Trophoblast cell (in vitro differentiated cells and primary cell): ENCODE data around the gene KRT23. TPM values are rescaled to one million over a fixed set of nuclear protein-coding genes. Genes with fewer than 3 reads are reported as not detected.

ENCODE experiments used
- DNase-seq, 2 donors: peaks; one replicate each; pipeline ENCODE4 v3.0.0-alpha.2; 2016
- H2AFZ ChIP-seq: 2 replicates; pipeline ENCODE4 v1.6.1; 2013; ENCODE audit warnings: low read length, moderate library complexity, mild to moderate bottlenecking; ENCODE audit not compliant: insufficient read depth, poor library complexity
- H2AK5ac ChIP-seq: 2 replicates; pipeline ENCODE4 v1.6.1; 2013; ENCODE audit warnings: mild to moderate bottlenecking, low read length
- H2BK120ac ChIP-seq: 2 replicates; pipeline ENCODE4 v1.6.1; 2013; ENCODE audit warnings: low read length, mild to moderate bottlenecking, moderate library complexity; ENCODE audit not compliant: insufficient read depth, poor library complexity
- H2BK12ac ChIP-seq: 2 replicates; pipeline ENCODE4 v1.6.1; 2013; ENCODE audit warnings: mild to moderate bottlenecking, low read length, moderate library complexity
- H2BK5ac ChIP-seq: 2 replicates; pipeline ENCODE4 v1.6.1; 2013; ENCODE audit warnings: low read length, low read depth, moderate library complexity, mild to moderate bottlenecking; ENCODE audit not compliant: poor library complexity
- H3K14ac ChIP-seq: 2 replicates; pipeline ENCODE4 v1.6.1; 2013; ENCODE audit warnings: mild to moderate bottlenecking, low read length
- H3K18ac ChIP-seq: 2 replicates; pipeline ENCODE4 v1.6.1; 2013; ENCODE audit warnings: mild to moderate bottlenecking, low read length
- H3K23ac ChIP-seq: 2 replicates; pipeline ENCODE4 v1.6.1; 2013; ENCODE audit warnings: low read length
- H3K27ac ChIP-seq: 2 replicates; pipeline ENCODE4 v1.5.1; 2013; ENCODE audit warnings: low read depth, mild to moderate bottlenecking, inconsistent platforms, low read length, moderate library complexity
- H3K27me3 ChIP-seq: 2 replicates; pipeline ENCODE4 v1.6.1; 2013; ENCODE audit warnings: inconsistent platforms, mild to moderate bottlenecking, low read length, moderate library complexity; ENCODE audit not compliant: insufficient read depth
- H3K36me3 ChIP-seq, 2 experiments: 1 replicate in 1 of 2; 2 replicates in 1 of 2; pipeline ENCODE4 v1.6.1; 2013; ENCODE audit warnings: low read length in 2 of 2, mild to moderate bottlenecking in 2 of 2, moderate library complexity in 1 of 2; ENCODE audit not compliant: insufficient read depth in 2 of 2, control insufficient read depth in 1 of 2
- H3K4ac ChIP-seq: 2 replicates; pipeline ENCODE4 v1.6.1; 2013; ENCODE audit warnings: low read depth, mild to moderate bottlenecking, low read length, moderate library complexity
- H3K4me1 ChIP-seq, 2 experiments: 1 replicate in 1 of 2; 2 replicates in 1 of 2; pipeline ENCODE4 v1.6.1; 2013; ENCODE audit warnings: low read length in 2 of 2, mild to moderate bottlenecking in 2 of 2, moderate library complexity in 1 of 2; ENCODE audit not compliant: insufficient read depth in 2 of 2, control insufficient read depth in 1 of 2
- H3K4me2 ChIP-seq: 2 replicates; pipeline ENCODE4 v1.6.1; 2013; ENCODE audit warnings: inconsistent platforms, mild to moderate bottlenecking, low read length, moderate library complexity
- H3K4me3 ChIP-seq: 2 replicates; pipeline ENCODE4 v1.5.1; 2013; ENCODE audit warnings: mild to moderate bottlenecking, low read depth, low read length, inconsistent platforms
- H3K79me1 ChIP-seq: one replicate; pipeline ENCODE4 v1.6.1; 2013; ENCODE audit warnings: low read length
- H3K79me2 ChIP-seq: 2 replicates; pipeline ENCODE4 v1.6.1; 2013; ENCODE audit warnings: low read length, mild to moderate bottlenecking; ENCODE audit not compliant: control insufficient read depth, insufficient read depth, poor library complexity
- H3K9ac ChIP-seq: 2 replicates; pipeline ENCODE4 v1.6.1; 2013; ENCODE audit warnings: mild to moderate bottlenecking, low read length
- H3K9me3 ChIP-seq: 2 replicates; pipeline ENCODE4 v1.6.1; 2013; ENCODE audit warnings: low read depth, mild to moderate bottlenecking, control low read depth, inconsistent platforms, low read length; ENCODE audit not compliant: insufficient read depth
- H4K12ac ChIP-seq: 2 replicates; pipeline ENCODE4 v1.6.1; 2013; ENCODE audit warnings: low read depth, mild to moderate bottlenecking, low read length, moderate library complexity
- H4K8ac ChIP-seq: 2 replicates; pipeline ENCODE4 v1.6.1; 2013; ENCODE audit warnings: low read depth, mild to moderate bottlenecking, low read length, moderate library complexity
- H4K91ac ChIP-seq: one replicate; pipeline ENCODE4 v1.6.1; 2013; ENCODE audit warnings: low read depth, mild to moderate bottlenecking, low read length, moderate library complexity
- WGBS: extraction: QIAGEN DNeasy Blood & Tissue Kit; methylation state at CpG from one replicate; pipeline ENCODE4 v1.1.7; 2013; ENCODE audit warnings: missing lambda C conversion rate; ENCODE audit not compliant: insufficient read length, insufficient coverage; ENCODE audit errors: extremely low coverage; 5-methylcytosine and 5-hydroxymethylcytosine counted together
- polyA plus RNA-seq: library from polyadenylated mRNA; stranded (reverse); fragments of 200-250 nt; gene quantifications from 2 replicates; pipeline ENCODE4 v1.2.3, GENCODE V29; 2013

The KRT23 gene, protein sequence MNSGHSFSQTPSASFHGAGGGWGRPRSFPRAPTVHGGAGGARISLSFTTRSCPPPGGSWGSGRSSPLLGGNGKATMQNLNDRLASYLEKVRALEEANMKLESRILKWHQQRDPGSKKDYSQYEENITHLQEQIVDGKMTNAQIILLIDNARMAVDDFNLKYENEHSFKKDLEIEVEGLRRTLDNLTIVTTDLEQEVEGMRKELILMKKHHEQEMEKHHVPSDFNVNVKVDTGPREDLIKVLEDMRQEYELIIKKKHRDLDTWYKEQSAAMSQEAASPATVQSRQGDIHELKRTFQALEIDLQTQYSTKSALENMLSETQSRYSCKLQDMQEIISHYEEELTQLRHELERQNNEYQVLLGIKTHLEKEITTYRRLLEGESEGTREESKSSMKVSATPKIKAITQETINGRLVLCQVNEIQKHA
- polyA plus RNA-seq = 142 and 146 TPM in 2 replicates

DNA sequence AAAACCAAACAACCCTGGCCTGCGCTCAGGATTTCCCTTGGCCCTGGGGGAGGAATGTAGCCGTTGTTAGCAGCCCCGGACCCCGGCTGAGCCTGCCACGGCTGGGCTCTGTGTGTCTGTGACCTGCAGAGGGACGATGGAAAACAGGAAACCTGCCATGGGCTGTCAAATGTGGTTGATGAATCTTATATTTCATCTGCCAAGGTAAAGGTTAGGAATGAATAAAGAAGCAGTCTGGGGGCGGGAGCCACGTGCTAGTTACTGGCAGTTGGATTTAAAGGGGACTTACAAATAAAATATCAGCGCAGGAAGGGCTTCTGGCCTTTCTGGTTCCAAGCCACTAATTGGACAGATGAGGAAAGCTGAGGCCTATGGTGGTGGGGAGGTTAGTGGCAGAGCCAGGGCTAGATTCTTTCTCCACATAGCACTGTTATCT is at the start of gene KRT23:
Gene KRT23, minus strand, starts transcription at position 263 of the 436 bp plus-strand sequence. CDS start 1,043 bp downstream, outside the sequence.
- Histone ChIP-seq H3K4me1 (peaks cover 20 to 25% of the 10 kb centered on the region in 2 experiments), H4K91ac (peak within 1 kb of the TSS; percentile 94)

DNA sequence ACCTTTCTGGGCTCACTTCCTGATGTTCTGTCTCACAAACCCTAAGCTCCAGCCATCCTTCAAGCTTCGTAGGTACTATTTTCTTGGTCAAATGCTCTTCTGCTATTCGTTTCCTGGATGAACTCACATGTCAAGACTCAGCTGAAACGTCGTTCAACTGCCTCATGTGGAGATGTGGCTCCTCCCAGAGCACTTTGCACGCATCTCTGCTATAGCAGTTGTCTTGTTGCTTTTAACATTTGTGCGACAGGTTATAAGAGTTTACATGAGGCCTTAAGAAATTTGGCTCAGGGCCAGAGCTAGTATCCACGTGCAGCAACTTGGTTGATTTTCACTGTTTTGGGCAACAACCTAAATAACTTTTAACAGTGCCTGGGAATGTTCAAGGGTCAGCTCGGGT is 49.5 kb upstream of the KRT23 start:
- no peak for DNase-seq
- Histone ChIP-seq H3K9me3 (no peaks in the 10 kb centered on the region), H3K4me3 (no peak overlapping the region), H3K14ac (no peak overlapping the region), H3K36me3 (no peaks in the 10 kb centered on the region), H2AK5ac (no peak overlapping the region), H3K4ac (no peak overlapping the region), H3K27me3 (no peaks in the 10 kb centered on the region), H2BK5ac (no peak overlapping the region), H4K8ac (no peak overlapping the region), H2BK120ac (no peak overlapping the region), H3K4me1 (peaks cover 0 to 3% of the 10 kb centered on the region in 2 experiments), H2AFZ (no peak overlapping the region), H3K18ac (no peak overlapping the region), H3K79me1 (no peaks in the 10 kb centered on the region), H3K4me2 (no peak overlapping the region), H3K9ac (no peak overlapping the region), H3K27ac (no peak overlapping the region), H4K91ac (no peak overlapping the region), H2BK12ac (no peak overlapping the region), H3K79me2 (no peaks in the 10 kb centered on the region), H4K12ac (no peak overlapping the region), H3K23ac (no peak overlapping the region)
- WGBS = no CpG with 5 or more reads among the region's 8 CpGs

More for the DNA sequence above, at the start of gene KRT23:
- H3K27ac ChIP-seq = peak within 1 kb of the TSS; percentile 78
- no peaks in the 10 kb centered on the region for H3K36me3 ChIP-seq
- H2BK5ac ChIP-seq = peak within 1 kb of the TSS; percentile 74
- WGBS = no CpG with 5 or more reads among the region's 9 CpGs
- H4K12ac ChIP-seq = no peak within 1 kb of the TSS
- peaks cover 18% of the 10 kb centered on the region for H3K79me1 ChIP-seq
- H3K27me3 ChIP-seq = no peaks in the 10 kb centered on the region
- H3K23ac ChIP-seq = no peak within 1 kb of the TSS
- peak within 1 kb of the TSS; percentile 99 for H2BK12ac ChIP-seq
- peak within 1 kb of the TSS; percentile 82 for H3K18ac ChIP-seq
- peak within 1 kb of the TSS; percentile 45 for H2AFZ ChIP-seq
- H3K14ac ChIP-seq = peak within 1 kb of the TSS; percentile 87
- no peak within 1 kb of the TSS for H3K4me3 ChIP-seq
- DNase-seq = peak; percentile 27 to 57
- peak within 1 kb of the TSS; percentile 81 for H4K8ac ChIP-seq
- peak within 1 kb of the TSS; percentile 96 for H2AK5ac ChIP-seq
- no peak within 1 kb of the TSS for H3K9ac ChIP-seq
- H3K4ac ChIP-seq = peak within 1 kb of the TSS; percentile 80
- peaks cover 2% of the 10 kb centered on the region for H3K79me2 ChIP-seq
- H3K9me3 ChIP-seq = no peaks in the 10 kb centered on the region
- peak within 1 kb of the TSS; percentile 96 for H2BK120ac ChIP-seq
- peak within 1 kb of the TSS; percentile 39 for H3K4me2 ChIP-seq

GRCh38 chr17:40984226-40984625 is 46.8 kb upstream of the KRT23 start, which contains the start of gene KRT40:
Gene KRT40 (minus strand): TSS chr17:40984326. CDS start chr17:40984273, 53 bp downstream.
- Histone ChIP-seq H2AFZ (no peak within 1 kb of the TSS), H3K4ac (no peak within 1 kb of the TSS), H3K4me1 (peaks cover 6 to 9% of the 10 kb centered on the region in 2 experiments), H4K91ac (no peak within 1 kb of the TSS), H3K27me3 (no peaks in the 10 kb centered on the region), H3K9me3 (no peaks in the 10 kb centered on the region), H3K18ac (no peak within 1 kb of the TSS), H2BK120ac (no peak within 1 kb of the TSS), H2AK5ac (no peak within 1 kb of the TSS), H3K14ac (no peak within 1 kb of the TSS), H2BK12ac (no peak within 1 kb of the TSS), H3K79me2 (no peaks in the 10 kb centered on the region), H3K36me3 (no peaks in the 10 kb centered on the region), H3K4me3 (no peak within 1 kb of the TSS), H3K9ac (no peak within 1 kb of the TSS), H4K8ac (no peak within 1 kb of the TSS), H2BK5ac (no peak within 1 kb of the TSS), H3K4me2 (no peak within 1 kb of the TSS), H3K79me1 (no peaks in the 10 kb centered on the region), H4K12ac (no peak within 1 kb of the TSS), H3K23ac (no peak within 1 kb of the TSS), H3K27ac (no peak within 1 kb of the TSS)
- WGBS = no CpG with 5 or more reads among the region's 3 CpGs
- DNase-seq = no peak

DNA sequence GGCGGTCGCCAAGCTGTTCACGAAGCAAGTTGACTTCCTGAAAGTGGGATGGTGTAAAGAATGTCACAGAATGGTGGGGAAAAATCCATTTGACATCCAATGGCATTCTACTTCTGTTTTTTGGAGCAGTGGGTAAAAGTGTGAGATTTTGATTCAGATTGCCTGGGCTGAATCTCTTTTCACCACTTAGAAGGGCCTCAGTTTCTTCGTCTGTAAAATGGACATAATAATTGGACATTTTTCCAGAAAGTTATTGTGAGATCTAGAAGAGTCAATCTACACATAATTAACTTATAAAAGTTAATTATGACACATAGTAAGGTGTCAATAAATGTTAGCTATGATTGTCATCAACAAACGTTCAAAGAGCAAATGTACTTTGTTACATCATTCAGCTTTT is 43.7 kb upstream of the KRT23 start:
- no peak overlapping the region for H2BK120ac ChIP-seq
- no peaks in the 10 kb centered on the region for H3K79me2 ChIP-seq

More for the DNA sequence above, 43.7 kb upstream of the KRT23 start:
- Histone ChIP-seq H3K18ac (no peak overlapping the region), H3K4ac (no peak overlapping the region), H3K4me1 (peaks cover 7 to 16% of the 10 kb centered on the region in 2 experiments), H3K27me3 (no peaks in the 10 kb centered on the region), H4K12ac (no peak overlapping the region), H2BK12ac (no peak overlapping the region), H3K36me3 (no peaks in the 10 kb centered on the region), H3K14ac (no peak overlapping the region), H4K8ac (no peak overlapping the region), H3K4me3 (no peak overlapping the region), H3K4me2 (no peak overlapping the region), H3K79me1 (peaks cover 3% of the 10 kb centered on the region), H3K9me3 (no peaks in the 10 kb centered on the region), H2AFZ (no peak overlapping the region), H4K91ac (no peak overlapping the region), H3K27ac (peak overlapping the region; percentile 20), H3K23ac (no peak overlapping the region), H2BK5ac (no peak overlapping the region), H2AK5ac (no peak overlapping the region), H3K9ac (no peak overlapping the region)
- no peak for DNase-seq
- WGBS = no CpG with 5 or more reads among the region's 5 CpGs
